ENCODE results near the gene POLE4.

The POLE4 gene

DNA sequence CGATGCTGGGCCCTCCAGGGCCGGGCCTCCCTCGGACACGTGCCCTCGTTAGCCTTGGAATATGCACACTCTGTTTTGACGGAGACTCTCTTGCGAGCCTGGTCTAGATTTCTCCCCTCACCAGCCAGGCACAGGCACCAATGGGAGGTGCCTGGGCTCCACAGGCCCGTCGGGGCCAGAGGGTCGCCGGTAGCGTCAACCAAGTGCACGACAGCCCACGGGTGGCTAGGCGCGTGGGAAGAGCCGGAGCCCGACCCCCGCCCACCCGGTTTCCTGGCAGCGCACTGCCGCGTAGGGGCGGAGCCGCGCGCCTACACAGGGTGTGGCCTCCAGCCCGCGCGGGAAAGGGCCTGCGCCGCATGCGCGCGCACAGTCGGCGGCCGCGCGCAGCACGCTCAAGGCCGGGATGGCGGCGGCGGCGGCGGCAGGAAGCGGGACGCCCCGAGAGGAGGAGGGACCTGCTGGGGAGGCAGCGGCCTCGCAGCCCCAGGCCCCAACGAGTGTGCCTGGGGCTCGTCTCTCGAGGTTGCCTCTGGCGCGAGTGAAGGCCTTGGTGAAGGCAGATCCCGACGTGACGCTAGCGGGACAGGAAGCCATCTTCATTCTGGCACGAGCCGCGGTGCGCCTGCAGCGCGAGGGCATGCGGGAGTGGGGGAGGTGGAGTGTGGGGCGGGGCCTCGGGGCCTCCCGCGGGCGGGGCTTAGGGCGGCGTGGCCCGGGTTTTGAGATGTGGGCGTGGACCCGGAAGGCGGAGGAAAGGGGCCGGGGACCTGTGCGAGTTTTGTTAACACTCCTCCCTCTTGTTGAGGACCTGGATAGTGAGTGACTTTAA, at the start of gene POLE4 (continued):
- no peak for TF ChIP-seq ZNF426 (tag by site-specific recombination; IDR thresholded peaks at IDR 0.05)
- peak; percentile 68 for TF ChIP-seq ZEB2 (tag by site-specific recombination; IDR thresholded peaks at IDR 0.05)
- TF ChIP-seq ZNF529 (tag by site-specific recombination; IDR thresholded peaks at IDR 0.05; ENCODE audit: insufficient replicate concordance), result no peak
- TF ChIP-seq ZNF623 (tag by site-specific recombination; IDR thresholded peaks at IDR 0.05), result no peak
- TF ChIP-seq ZNF112 (tag by site-specific recombination; IDR thresholded peaks at IDR 0.05), result no peak
- TF ChIP-seq ZNF16 (tag by site-specific recombination; IDR thresholded peaks at IDR 0.05; ENCODE audit: low read depth), result no peak
- TF ChIP-seq ZNF664 (tag by site-specific recombination; IDR thresholded peaks at IDR 0.05), result no peak
- no peak for TF ChIP-seq GLI2 (tag by site-specific recombination; IDR thresholded peaks at IDR 0.05; ENCODE audit: borderline replicate concordance, low read depth)
- TF ChIP-seq, protein P1, sequence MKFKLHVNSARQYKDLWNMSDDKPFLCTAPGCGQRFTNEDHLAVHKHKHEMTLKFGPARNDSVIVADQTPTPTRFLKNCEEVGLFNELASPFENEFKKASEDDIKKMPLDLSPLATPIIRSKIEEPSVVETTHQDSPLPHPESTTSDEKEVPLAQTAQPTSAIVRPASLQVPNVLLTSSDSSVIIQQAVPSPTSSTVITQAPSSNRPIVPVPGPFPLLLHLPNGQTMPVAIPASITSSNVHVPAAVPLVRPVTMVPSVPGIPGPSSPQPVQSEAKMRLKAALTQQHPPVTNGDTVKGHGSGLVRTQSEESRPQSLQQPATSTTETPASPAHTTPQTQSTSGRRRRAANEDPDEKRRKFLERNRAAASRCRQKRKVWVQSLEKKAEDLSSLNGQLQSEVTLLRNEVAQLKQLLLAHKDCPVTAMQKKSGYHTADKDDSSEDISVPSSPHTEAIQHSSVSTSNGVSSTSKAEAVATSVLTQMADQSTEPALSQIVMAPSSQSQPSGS (tag by site-specific recombination; IDR thresholded peaks at IDR 0.05; ENCODE audit: low read depth), result no peak
- TF ChIP-seq ZXDB (tag by site-specific recombination; IDR thresholded peaks at IDR 0.05), result peak; percentile 64
- TF ChIP-seq ZNF473 (tag by site-specific recombination; IDR thresholded peaks at IDR 0.05), result no peak
- TF ChIP-seq, protein P2, sequence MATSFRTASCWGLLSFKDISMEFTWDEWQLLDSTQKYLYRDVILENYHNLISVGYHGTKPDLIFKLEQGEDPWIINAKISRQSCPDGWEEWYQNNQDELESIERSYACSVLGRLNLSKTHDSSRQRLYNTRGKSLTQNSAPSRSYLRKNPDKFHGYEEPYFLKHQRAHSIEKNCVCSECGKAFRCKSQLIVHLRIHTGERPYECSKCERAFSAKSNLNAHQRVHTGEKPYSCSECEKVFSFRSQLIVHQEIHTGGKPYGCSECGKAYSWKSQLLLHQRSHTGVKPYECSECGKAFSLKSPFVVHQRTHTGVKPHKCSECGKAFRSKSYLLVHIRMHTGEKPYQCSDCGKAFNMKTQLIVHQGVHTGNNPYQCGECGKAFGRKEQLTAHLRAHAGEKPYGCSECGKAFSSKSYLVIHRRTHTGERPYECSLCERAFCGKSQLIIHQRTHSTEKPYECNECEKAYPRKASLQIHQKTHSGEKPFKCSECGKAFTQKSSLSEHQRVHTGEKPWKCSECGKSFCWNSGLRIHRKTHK (tag by site-specific recombination; IDR thresholded peaks at IDR 0.05), result no peak
- no peak for TF ChIP-seq ZNF248 (tag by site-specific recombination; IDR thresholded peaks at IDR 0.05)
- TF ChIP-seq ZFP3 (tag by site-specific recombination; IDR thresholded peaks at IDR 0.05; ENCODE audit: low read depth), result no peak
- TF ChIP-seq ZNF701 (tag by site-specific recombination; IDR thresholded peaks at IDR 0.05), result no peak
- no peak for TF ChIP-seq ZNF571 (tag by site-specific recombination; IDR thresholded peaks at IDR 0.05)
- peak; percentile 75 for TF ChIP-seq SETDB1 (IDR thresholded peaks at IDR 0.05; ENCODE audit: insufficient read length, low read length)
- TF ChIP-seq ZNF48 (tag by site-specific recombination; IDR thresholded peaks at IDR 0.05), result no peak
- peak; percentile 69; the same call in 1 of the 2 replicates for TF ChIP-seq ZSCAN30 (tag by site-specific recombination; IDR thresholded peaks at IDR 0.05)
- no peak for TF ChIP-seq ZNF404 (tag by site-specific recombination; IDR thresholded peaks at IDR 0.05)
- TF ChIP-seq, protein P3, sequence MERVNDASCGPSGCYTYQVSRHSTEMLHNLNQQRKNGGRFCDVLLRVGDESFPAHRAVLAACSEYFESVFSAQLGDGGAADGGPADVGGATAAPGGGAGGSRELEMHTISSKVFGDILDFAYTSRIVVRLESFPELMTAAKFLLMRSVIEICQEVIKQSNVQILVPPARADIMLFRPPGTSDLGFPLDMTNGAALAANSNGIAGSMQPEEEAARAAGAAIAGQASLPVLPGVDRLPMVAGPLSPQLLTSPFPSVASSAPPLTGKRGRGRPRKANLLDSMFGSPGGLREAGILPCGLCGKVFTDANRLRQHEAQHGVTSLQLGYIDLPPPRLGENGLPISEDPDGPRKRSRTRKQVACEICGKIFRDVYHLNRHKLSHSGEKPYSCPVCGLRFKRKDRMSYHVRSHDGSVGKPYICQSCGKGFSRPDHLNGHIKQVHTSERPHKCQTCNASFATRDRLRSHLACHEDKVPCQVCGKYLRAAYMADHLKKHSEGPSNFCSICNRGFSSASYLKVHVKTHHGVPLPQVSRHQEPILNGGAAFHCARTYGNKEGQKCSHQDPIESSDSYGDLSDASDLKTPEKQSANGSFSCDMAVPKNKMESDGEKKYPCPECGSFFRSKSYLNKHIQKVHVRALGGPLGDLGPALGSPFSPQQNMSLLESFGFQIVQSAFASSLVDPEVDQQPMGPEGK (tag by site-specific recombination; IDR thresholded peaks at IDR 0.05), result peak; percentile 64
- TF ChIP-seq ZNF23 (tag by site-specific recombination; IDR thresholded peaks at IDR 0.05; ENCODE audit: borderline replicate concordance), result no peak
- TF ChIP-seq HOXA7 (CRISPR knock-in tag; IDR thresholded peaks at IDR 0.05; ENCODE audit: borderline replicate concordance), result no peak
- peak; percentile 80 for TF ChIP-seq SP2 (tag by site-specific recombination; IDR thresholded peaks at IDR 0.05)
- no peak for TF ChIP-seq ZNF624 (tag by site-specific recombination; IDR thresholded peaks at IDR 0.05)
- TF ChIP-seq ZNF792 (tag by site-specific recombination; IDR thresholded peaks at IDR 0.05), result no peak
- TF ChIP-seq ZNF324 (tag by site-specific recombination; IDR thresholded peaks at IDR 0.05), result 0 out of 2 replicates have a peak, but pooled peaks have one; percentile 48
- TF ChIP-seq, protein P4, sequence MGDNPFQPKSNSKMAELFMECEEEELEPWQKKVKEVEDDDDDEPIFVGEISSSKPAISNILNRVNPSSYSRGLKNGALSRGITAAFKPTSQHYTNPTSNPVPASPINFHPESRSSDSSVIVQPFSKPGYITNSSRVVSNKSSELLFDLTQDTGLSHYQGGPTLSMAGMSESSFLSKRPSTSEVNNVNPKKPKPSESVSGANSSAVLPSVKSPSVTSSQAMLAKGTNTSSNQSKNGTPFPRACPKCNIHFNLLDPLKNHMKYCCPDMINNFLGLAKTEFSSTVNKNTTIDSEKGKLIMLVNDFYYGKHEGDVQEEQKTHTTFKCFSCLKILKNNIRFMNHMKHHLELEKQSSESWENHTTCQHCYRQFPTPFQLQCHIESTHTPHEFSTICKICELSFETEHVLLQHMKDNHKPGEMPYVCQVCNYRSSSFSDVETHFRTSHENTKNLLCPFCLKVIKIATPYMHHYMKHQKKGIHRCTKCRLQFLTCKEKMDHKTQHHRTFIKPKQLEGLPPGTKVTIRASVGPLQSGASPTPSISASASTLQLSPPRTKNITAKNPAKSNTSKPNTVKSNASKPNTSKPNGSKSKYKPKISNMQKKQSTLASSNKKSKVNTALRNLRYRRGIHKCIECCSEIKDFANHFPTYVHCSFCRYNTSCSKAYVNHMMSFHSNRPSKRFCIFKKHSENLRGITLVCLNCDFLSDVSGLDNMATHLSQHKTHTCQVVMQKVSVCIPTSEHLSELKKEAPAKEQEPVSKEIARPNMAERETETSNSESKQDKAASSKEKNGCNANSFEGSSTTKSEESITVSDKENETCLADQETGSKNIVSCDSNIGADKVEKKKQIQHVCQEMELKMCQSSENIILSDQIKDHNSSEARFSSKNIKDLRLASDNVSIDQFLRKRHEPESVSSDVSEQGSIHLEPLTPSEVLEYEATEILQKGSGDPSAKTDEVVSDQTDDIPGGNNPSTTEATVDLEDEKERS (tag by site-specific recombination; IDR thresholded peaks at IDR 0.05), result no peak
- TF ChIP-seq, protein P5, sequence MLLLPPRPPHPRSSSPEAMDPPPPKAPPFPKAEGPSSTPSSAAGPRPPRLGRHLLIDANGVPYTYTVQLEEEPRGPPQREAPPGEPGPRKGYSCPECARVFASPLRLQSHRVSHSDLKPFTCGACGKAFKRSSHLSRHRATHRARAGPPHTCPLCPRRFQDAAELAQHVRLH (tag by site-specific recombination; IDR thresholded peaks at IDR 0.05), result no peak
- no peak; the same call in 1 of the 2 replicates for TF ChIP-seq ZNF777 (tag by site-specific recombination; IDR thresholded peaks at IDR 0.05; ENCODE audit: borderline replicate concordance)
- no peak for TF ChIP-seq ZNF530 (tag by site-specific recombination; IDR thresholded peaks at IDR 0.05; ENCODE audit: low read depth)
- TF ChIP-seq HOXC10 (CRISPR knock-in tag; IDR thresholded peaks at IDR 0.05), result 0 out of 2 replicates have a peak, but pooled peaks have one; percentile 67

Data from HEK293 (cell line).